GM12864 (cell line): Measurements from ENCODE around the gene SPOCD1.

Experiments used
- DNase-seq: peaks from one replicate; pipeline ENCODE4 v3.0.0-alpha.2; 2011; ENCODE audit warnings: low read depth
- H3K4me3 ChIP-seq: 2 replicates; pipeline ENCODE4 v1.5.1; 2011; ENCODE audit warnings: mild to moderate bottlenecking, low read depth, low read length, control low read depth
- TF ChIP-seq, protein P1 (sequence below): IDR thresholded peaks from 2 replicates; pipeline ENCODE4 v1.5.1; 2011; ENCODE audit warnings: low read depth, mild to moderate bottlenecking, moderate library complexity, low read length, control low read depth, inconsistent platforms; ENCODE audit errors: missing control alignments

Gene SPOCD1

DNA sequence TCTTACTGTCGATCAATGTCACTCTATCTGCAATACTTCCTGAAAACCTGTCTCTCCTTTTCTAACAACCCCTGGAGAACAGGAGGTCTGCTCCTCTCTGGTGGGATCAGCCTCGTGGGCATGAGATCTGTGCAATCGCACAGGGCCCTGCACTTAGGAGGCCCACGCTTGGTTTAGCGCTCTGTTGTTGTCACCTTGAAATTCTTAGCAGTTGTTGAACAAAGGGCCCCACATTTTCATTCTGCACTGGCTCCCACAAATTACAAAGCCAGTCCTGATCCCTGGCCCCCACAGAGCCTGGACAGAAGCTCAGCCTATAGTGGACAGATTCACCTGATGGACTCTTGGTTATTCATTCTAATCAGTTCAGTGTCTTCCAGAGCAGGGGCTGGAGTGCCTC, 18.6 kb downstream of the SPOCD1 start:
- TF ChIP-seq, protein P1, sequence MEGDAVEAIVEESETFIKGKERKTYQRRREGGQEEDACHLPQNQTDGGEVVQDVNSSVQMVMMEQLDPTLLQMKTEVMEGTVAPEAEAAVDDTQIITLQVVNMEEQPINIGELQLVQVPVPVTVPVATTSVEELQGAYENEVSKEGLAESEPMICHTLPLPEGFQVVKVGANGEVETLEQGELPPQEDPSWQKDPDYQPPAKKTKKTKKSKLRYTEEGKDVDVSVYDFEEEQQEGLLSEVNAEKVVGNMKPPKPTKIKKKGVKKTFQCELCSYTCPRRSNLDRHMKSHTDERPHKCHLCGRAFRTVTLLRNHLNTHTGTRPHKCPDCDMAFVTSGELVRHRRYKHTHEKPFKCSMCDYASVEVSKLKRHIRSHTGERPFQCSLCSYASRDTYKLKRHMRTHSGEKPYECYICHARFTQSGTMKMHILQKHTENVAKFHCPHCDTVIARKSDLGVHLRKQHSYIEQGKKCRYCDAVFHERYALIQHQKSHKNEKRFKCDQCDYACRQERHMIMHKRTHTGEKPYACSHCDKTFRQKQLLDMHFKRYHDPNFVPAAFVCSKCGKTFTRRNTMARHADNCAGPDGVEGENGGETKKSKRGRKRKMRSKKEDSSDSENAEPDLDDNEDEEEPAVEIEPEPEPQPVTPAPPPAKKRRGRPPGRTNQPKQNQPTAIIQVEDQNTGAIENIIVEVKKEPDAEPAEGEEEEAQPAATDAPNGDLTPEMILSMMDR = no peak
- DNase-seq = no peak
- H3K4me3 ChIP-seq = no peak overlapping the region

DNA sequence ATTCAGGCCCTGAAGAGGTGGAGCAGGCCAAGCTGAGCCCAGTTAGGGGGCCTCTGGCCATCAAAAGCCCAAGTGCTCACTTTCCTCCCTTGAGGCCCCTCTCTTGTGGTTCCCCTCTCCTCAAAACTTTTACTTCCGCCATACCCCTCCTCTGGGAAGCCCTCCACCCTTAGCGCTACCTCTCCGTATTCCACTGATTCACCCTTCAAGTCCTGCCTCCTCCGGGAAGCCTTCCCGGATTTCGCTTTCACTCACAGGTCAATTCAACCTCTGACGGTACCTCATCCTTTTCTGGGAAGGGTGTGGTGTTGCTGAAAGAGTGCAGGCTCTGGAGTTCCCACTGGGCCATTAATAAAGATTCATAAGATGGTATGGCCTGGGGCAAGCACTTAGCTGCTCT, 19.1 kb downstream of the SPOCD1 start:
- no peak for DNase-seq
- H3K4me3 ChIP-seq = no peak overlapping the region
- TF ChIP-seq, protein P1 = no peak

DNA sequence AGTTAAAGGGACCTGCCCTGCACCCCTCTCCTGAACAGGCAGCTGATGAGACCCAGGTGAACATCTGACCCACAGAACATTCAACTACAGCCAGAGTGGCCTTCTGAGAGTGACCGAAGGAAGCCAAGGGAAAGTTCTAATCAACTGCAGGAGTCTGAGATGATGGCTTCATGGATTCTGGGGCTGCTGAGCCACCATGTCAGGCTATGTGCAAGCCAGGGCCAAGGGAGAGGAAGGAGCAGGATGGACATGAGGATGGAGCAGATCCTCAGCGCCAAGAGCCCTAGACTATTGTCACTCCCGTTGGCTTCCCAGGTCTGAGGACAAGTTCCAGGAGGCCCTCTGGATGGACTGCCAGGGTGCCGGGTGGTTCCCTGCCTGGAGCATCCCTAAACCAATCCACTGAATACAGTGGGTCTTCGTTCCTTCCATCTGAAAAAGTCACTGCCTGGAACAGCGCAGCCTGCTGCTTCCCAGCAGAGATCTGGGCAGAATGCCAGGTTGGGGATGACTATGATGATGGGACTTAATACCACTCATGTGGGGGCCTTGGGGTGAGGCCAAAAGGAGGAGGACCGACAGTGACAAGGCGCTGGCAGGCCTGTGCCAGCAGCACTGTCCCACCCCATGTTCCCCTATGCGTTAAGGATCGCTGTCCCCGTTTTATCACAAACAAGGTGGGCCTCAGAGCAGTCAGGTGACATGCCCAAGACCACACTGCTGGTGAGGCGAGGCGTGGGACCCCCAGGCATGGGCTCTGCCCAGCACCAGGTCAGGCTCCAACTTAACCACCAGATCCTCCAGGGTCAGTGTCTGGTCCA, 19.8 kb downstream of the SPOCD1 start:
- no peak for DNase-seq
- TF ChIP-seq, protein P1 = no peak
- H3K4me3 ChIP-seq = no peak overlapping the region

DNA sequence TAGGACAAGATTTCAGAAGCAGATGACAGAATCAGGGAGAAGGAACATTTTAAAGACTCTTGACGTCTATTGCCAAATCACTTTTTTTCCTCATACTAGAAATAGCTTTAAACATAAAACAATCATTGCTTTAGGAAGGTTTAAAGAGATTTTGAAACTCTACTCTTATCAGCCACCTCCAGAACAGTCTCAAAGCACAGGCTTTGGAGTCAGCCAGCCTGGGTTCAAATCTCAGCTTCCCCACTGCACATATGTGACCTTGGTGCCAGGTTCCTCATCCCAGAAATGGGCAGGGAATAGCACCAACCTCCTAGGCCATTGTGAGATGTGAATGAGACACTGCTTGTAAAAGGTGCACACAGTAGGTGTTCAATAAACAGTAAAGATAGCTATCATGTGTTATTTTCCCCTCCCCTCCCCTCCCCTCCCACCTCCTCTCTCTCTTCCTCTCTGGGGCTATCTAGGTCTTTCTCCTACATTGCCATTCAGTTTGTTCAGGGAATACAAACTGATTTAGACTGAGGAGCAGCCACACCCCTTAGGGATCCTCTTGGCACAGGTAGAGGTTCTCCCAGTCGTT, 20.6 kb downstream of the SPOCD1 start:
- no peak overlapping the region for H3K4me3 ChIP-seq
- TF ChIP-seq, protein P1 = no peak
- no peak for DNase-seq

DNA sequence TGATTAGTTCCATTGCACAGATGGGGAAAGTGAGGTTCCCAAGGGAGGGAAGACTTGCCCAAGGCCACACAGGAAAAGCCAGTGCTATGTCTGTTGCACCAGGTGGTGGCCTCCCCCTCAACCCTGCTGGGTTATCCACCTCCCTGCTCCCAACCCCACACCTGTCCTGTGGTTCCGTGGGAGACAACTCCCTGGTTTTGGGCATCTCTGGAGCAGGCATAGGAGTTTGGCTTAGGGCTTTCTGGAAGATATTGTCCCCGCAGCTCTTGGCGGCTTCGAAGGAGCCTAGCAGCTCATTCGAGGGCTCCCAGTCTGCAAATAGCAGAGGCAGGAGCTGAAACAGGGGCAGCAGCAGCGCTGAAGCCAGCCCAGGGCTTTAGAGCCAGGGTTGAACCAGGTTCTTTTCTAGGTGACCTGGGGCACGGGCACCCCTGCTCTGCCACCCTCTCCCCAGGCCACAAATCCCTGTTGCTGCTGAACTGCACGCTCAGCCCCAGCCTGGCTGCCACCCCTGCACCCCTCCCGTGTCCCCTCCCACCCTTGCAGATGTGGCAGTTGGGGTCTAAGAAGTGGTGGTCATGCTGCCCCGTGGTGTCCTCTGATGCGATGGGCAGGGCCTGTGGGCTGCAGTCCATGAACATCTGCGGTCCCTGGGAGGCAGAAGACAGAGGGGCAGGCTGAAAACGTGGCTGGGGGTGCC, 22.1 kb downstream of the SPOCD1 start:
- DNase-seq = no peak
- TF ChIP-seq, protein P1 = no peak

DNA sequence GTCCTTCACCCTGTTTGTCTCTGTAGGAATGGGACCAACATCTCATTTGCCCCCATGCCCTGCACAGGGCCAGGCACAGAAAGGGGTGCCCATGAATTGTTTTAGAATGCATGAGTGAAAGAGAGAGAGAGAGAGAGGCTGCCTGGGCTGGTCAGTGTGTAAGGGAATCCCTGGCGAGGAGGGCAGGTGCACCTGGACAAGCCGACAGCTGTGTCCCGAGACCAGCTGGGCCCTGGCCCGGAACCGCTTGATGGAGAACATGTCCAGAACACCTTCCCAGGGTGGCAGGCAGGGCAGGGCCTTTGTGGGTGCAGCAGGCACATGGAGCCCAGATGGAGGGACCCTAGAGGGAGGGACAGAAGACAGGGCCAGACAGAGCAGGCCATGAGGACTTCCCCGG, 22.7 kb downstream of the SPOCD1 start:
- DNase-seq = no peak
- TF ChIP-seq, protein P1 = no peak
- no peak overlapping the region for H3K4me3 ChIP-seq

More for the DNA sequence above, 22.1 kb downstream of the SPOCD1 start:
- H3K4me3 ChIP-seq = no peak overlapping the region
